HG02759 (cell line): ENCODE measurements around the gene PEX16.

ENCODE experiments used
- ATAC-seq: cut with Tn5 transposase; IDR thresholded peaks from one replicate; pipeline ENCODE4 v1.9.1; 2021; ENCODE audit warnings: mild to moderate bottlenecking, moderate library complexity; ENCODE audit not compliant: unreplicated experiment

Gene PEX16

GRCh38 chr11:45931739-45932138 lies 14.1 kb upstream of the PEX16 start:
- no peak for ATAC-seq

GRCh38 chr11:45930951-45931570 lies 13.4 kb upstream of the PEX16 start:
- ATAC-seq, result no peak

- peak; percentile 94 for ATAC-seq
Observed at GRCh38 chr11:45930031-45930794, 12.5 kb upstream of the PEX16 start.

- ATAC-seq, result peak; percentile 8
Observed at GRCh38 chr11:45929486-45930030, 11.9 kb upstream of the PEX16 start.

- ATAC-seq, result no peak
Observed at GRCh38 chr11:45928535-45929215, 11.0 kb upstream of the PEX16 start.

- no peak for ATAC-seq
Observed at GRCh38 chr11:45927684-45928413, 10.2 kb upstream of the PEX16 start.

- no peak for ATAC-seq
Observed at GRCh38 chr11:45927332-45927683, 9.6 kb upstream of the PEX16 start.

GRCh38 chr11:45926536-45927331 lies 9.1 kb upstream of the PEX16 start:
- no peak for ATAC-seq

GRCh38 chr11:45926001-45926401 lies 8.3 kb upstream of the PEX16 start:
- no peak for ATAC-seq

GRCh38 chr11:45925550-45925949 lies 7.9 kb upstream of the PEX16 start:
- no peak for ATAC-seq

GRCh38 chr11:45924927-45925326 lies 7.2 kb upstream of the PEX16 start:
- ATAC-seq, result no peak

- no peak for ATAC-seq
Observed at GRCh38 chr11:45924036-45924915, 6.6 kb upstream of the PEX16 start.

GRCh38 chr11:45922425-45923082 lies 4.9 kb upstream of the PEX16 start, which contains the start of gene LARGE2:
Gene LARGE2, plus strand, starts transcription at chr11:45922656. Its CDS starts 227 bp downstream, at chr11:45922883.
- no peak for ATAC-seq

- no peak for ATAC-seq
Observed at GRCh38 chr11:45921561-45922424, 4.1 kb upstream of the PEX16 start.

GRCh38 chr11:45920531-45921477 lies 3.1 kb upstream of the PEX16 start:
- ATAC-seq, result no peak

GRCh38 chr11:45919806-45920530 lies 2.3 kb upstream of the PEX16 start:
- no peak for ATAC-seq
